Right ventricle myocardium inferior (tissue), 1 donor: ENCODE data around the gene FHAD1. TPM values are rescaled to one million over a fixed set of nuclear protein-coding genes. Genes with fewer than 3 reads are reported as not detected.

ENCODE experiments used
- ATAC-seq: fragments of 200-7000 bp; cut with Tn5 transposase; one replicate; pipeline ENCODE4 v1.9.1; 2020; ENCODE audit warnings: mild to moderate bottlenecking, moderate library complexity
- DNase-seq: peaks from one replicate; pipeline ENCODE4 v3.0.0; 2021; ENCODE audit errors: missing footprints
- intact Hi-C: fragments of 100-400 bp; cut with DNase I; formaldehyde crosslinking; loops from one replicate; pipeline ENCODE4 v1.11.0; 2022
- total RNA-seq: library from RNA; stranded (reverse); fragmentation: NEBNext Ultra II Directional; extraction: Animal tissue kit (Norgen Biotek cat#: 25700); gene quantifications from one replicate; pipeline ENCODE4 v1.2.1, GENCODE V29; 2021
- donor health status: DM: no; HTN: yes; CAD: no; lungs with severe emphysema.

The FHAD1 gene
- total RNA-seq, 1 donor from 2014 or later, result not detected

DNA sequence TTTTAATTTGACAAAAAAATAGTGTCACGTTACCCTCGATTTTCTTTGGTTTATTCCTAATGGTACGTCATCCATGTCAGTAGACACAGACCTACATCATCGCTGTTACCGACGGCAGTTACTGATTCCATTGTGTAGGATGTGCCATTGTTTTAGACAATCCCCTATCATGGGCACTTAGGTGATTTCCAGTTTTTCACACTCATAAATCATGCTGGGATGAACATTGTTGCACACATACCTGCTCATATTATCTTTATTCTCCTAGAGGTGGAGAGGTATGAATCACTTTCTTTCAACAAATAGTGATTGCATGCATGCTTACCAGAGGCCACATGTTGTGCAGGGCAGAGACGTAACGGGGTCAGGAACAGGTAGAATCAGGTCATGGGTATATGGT lies 83.0 kb downstream of the FHAD1 start:
- intact Hi-C loops, result no loop called here
- DNase-seq (no peak), ATAC-seq (no peak)

DNA sequence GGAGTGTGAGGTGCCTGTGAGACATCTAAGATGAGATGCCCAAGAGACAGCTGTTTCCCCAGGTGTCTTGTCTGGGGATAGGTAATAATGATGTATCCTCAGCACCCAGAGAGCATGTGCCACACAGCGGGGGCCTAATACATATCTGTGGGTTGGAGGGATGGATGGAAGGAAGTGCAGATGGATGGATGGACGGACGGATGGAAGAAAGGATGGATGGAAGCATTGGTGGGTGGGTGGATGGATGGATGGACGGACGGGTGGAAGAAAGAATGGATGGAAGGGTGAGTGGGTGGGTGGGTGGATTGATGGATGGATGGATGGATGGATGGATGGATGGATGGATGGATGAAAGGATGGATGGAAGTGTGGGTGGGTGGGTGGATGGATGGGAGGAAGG lies 84.2 kb downstream of the FHAD1 start:
- no peak for DNase-seq
- intact Hi-C loops, result no loop called here
- ATAC-seq, result no peak

DNA sequence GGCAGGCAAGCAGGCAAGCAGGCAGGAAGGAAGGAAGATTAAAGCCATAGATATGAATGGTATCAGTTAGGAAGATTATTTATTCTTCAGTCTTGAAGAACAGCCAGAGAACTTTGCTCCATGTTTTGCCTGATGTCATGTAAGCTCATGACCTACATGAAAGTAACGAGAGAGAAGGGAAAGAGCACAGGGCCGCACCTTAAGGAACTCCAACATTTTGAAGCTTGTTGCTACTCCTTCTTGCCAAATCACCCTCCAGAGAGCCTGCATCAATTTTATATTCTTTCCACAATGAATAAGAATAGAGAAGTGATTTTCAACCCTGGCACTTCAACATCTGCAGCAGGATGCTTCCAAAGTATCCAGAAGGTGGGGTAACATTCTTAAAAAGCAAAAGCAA lies 84.7 kb downstream of the FHAD1 start:
- DNase-seq (no peak), ATAC-seq (no peak)
- intact Hi-C loops, result no loop called here

GRCh38 chr1:15332525-15332924 lies 85.5 kb downstream of the FHAD1 start:
- DNase-seq (no peak), ATAC-seq (no peak)
- intact Hi-C loops, result no loop called here

- no peak for DNase-seq
- ATAC-seq, result no peak
Measured at GRCh38 chr1:15332952-15333715, 86.1 kb downstream of the FHAD1 start.

DNA sequence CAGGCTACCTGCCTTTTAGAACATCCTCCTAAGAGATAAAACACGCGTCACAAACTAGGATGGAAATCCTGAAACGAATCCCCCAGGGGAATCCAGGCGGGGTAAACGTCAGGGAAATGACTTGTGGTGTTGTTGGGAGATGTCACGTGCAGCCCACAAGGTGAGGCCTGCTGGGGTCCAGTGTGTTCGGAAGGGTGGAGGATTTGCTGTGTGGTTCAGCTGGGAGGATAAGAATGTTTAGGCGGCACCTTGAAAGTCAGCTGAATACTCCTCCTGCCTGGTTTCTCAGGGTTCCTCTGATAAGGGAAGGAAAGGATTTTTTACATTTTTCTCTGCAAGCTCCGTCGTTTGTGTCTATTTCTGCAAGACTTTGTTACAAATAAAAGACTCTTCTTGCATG lies 88.0 kb downstream of the FHAD1 start:
- no peak for ATAC-seq
- no peak for DNase-seq
- intact Hi-C loops, result no loop called here

More at GRCh38 chr1:15332952-15333715, 86.1 kb downstream of the FHAD1 start:
- intact Hi-C loops, result no loop called here

DNA sequence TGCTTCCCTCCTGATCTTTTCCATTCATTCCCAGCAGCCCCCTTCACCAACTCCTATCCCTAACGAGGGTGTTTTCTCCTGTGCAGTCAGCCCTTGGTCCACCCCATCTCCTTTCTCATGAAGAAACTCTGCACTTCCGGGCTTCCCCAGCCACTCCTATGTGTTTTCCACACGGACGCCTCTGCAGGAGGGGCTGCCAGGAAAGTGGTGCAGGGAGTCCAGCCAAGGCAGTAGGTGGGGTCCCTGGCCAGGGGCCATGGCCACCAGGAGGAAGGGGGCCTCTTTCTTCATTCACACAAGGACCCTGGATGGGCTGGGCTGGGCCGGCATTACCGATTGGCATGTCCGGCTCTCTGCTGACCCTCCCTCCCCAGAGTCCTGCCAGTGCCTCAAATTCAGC lies 89.8 kb downstream of the FHAD1 start:
- DNase-seq, result no peak
- no peak for ATAC-seq
- intact Hi-C loops, result no loop called here

DNA sequence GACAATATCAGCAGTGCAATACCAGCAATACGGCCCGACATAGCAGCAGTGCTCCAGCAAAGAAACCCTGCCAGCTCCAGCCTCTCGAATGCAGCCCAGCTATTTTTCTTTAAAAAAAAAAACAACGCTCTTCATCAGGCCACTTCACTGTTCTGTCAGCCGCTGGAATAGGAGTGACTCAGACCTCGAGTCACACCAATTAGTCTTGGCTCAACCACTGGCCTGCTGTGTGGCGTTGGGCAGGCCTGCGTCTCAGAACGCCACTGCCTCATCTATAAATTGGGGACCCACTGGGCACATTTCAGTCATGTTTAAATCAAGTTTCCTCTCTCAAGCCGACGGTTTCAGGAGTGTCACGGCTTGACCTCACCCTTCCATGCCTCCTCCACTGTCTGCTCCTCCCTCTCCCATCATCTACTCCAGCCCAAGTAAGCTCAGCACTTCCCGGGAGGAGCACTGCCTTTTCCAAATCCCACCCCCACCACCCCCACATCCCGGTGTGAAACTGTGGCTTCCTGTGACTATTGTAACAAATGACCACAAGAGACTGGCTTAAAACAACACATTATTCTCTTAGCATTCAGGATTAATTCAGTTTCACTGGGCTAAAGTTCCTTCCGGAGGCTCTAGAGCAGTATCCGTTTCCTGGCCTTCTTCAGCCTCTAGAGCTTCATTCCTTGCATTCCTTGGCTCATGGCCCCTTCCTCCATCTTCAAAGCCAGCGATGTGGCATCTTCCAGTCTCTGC lies 90.8 kb downstream of the FHAD1 start:
- no peak for ATAC-seq
- intact Hi-C loops, result no loop called here
- DNase-seq, result no peak

- ATAC-seq, result no peak
- intact Hi-C loops, result no loop called here
- no peak for DNase-seq
Measured at GRCh38 chr1:15339570-15339969, 92.5 kb downstream of the FHAD1 start.

GRCh38 chr1:15341228-15341627 lies 94.2 kb downstream of the FHAD1 start:
- intact Hi-C loops, result no loop called here
- no peak for ATAC-seq
- no peak for DNase-seq

DNA sequence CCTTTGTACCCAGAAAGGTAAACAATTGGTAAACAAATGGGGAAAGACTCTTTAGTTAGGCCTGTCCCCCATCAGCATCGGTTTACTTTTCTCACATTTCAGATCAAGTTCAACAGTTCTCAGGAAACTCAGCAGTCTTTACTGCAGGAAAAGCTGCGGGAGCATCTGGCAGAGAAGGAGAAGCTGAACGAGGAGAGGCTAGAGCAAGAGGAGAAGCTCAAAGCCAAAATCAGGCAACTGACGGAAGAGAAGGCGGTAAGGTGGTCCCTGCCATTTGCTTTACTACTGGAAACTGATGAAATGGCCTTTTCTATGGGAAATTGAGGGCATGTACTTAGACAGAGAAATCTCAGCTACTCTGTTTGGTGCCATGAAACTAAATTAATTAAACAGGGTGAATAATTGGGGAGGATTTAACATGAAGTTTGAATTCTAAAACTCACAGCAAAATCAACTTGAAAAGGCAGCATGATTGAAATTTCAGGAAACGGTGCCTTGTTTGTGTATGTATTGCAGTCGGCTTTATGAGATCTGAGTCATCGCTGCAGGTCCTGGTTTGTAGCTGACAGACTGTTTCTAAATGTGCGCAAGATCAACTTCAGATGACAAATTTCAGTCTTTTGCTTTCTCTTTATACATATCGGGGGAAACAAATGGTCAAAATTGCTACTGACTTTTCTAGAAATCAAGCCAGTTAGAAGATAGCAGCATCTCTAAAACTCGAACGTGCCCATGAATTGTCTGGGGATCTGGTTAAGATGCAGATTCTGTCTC lies 94.8 kb downstream of the FHAD1 start:
- ATAC-seq, result no peak
- intact Hi-C loops, result no loop called here
- no peak for DNase-seq

- DNase-seq (no peak), ATAC-seq (no peak)
- intact Hi-C loops, result no loop called here
Measured at GRCh38 chr1:15342408-15342967, 95.5 kb downstream of the FHAD1 start.

DNA sequence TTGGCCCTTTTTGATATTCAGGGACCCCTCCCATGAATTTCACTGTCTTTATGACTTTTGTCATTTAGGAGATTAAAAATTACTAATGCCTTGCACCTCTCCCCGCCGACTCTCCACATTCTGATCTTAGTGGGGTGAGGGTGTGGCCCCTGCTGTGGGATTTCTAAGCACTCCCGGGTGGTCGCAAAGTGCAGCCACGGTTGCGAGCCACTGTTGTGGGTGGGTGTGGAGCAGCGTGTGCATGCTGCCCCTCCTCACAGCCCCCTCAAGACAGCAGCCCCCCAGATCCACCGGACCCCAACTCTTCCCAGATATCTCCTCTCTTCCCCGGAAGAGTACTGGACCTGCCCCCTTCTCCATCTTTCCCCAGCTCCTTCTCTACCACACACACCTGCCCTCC lies 96.1 kb downstream of the FHAD1 start:
- ATAC-seq (no peak), DNase-seq (no peak)
- intact Hi-C loops, result no loop called here

DNA sequence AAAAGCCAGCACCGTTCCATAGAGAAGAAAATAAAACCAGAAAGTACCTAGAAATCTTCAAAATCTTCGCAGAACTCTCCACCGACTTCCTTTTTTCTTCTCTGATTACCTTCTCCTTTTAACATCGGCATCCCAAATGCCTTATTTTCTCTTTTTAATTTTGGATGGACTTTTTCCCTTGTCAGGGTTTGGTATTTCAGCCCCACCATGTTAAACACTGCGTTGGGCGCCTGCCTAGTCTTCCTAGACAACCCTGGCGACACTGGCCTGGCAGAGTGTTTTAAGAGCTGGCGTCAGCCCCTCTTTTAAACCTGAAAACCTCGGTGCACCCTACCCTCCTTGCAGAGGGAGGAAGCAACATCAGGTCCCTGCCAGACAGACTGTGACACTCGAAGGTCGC lies 96.7 kb downstream of the FHAD1 start:
- ATAC-seq (peak; percentile 77), DNase-seq (no peak)
- intact Hi-C loops, result no loop called here

DNA sequence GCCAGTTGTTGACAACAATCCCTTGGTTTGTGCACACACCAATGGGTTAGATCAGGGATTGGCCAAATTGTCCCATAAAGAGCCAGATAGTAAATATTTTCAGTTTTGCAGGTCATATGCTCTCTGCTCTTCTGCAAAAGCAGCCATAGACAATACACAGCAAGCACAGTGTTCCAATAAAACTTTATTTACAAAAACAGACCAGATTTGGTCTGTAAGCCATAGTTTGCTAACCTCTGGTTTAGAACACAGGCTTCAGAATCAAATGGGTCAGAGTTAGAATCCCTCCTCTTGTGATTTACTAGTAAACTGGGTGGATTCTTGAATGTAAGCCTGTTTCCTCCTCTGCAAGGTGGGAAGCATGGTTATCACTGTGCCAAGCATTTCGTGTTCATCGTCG lies 97.4 kb downstream of the FHAD1 start:
- DNase-seq (no peak), ATAC-seq (no peak)
- intact Hi-C loops, result no loop called here

GRCh38 chr1:15344800-15345704 lies 98.0 kb downstream of the FHAD1 start:
- intact Hi-C loops, result no loop called here
- no peak for DNase-seq
- peak; percentile 82 for ATAC-seq

GRCh38 chr1:15345705-15346345 lies 98.8 kb downstream of the FHAD1 start:
- ATAC-seq, result peak; percentile 60
- intact Hi-C loops, result no loop called here
- DNase-seq, result peak; percentile 88
